ENCODE data around the gene BRD7.
A peak's percentile ranks its signal among the peaks of the same experiment; 100 is the strongest.

BRD7 gene

DNA sequence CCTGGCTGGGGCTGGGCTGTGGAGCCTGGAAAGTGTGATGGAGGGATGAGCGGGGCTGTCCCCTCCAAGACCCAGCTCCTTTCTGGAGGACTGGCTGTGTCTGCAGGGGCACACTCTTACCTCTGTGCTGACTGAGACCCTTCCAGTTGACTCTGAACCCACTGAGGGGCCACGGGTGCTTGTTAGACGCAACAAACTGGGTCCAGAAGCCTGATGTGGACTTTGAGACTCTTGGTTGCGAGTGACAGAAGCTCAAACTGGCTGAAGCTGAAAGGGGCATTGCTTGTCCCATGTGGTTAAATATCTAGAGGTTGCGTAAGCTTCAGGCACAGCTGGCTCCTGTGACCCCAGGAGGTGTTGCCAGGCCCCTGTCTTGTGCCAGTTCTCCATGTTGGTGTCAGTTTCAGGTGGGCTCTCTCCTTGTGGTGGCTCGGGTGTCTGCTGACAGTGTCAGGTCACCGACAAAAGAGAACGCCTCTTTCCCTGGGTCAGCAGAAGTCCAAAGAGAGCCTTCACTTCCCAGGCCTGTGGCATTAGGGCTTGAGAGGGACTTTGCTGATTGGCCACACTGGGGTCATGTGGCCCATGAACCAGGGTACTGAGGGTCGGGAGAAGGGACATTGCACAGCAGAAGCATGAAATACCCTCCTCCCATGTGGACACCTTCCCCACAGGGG lies 85.7 kb downstream of the BRD7 start:
- no peak for DNase-seq (ENCODE audit: low read depth)
- in situ Hi-C loops (cut with HindIII; ENCODE audit: low sequenced_read_pairs) = no loop called here
- H3K4me3 ChIP-seq (ENCODE audit: low read depth, low read length) = no peak overlapping the region
- TF ChIP-seq, protein P1, sequence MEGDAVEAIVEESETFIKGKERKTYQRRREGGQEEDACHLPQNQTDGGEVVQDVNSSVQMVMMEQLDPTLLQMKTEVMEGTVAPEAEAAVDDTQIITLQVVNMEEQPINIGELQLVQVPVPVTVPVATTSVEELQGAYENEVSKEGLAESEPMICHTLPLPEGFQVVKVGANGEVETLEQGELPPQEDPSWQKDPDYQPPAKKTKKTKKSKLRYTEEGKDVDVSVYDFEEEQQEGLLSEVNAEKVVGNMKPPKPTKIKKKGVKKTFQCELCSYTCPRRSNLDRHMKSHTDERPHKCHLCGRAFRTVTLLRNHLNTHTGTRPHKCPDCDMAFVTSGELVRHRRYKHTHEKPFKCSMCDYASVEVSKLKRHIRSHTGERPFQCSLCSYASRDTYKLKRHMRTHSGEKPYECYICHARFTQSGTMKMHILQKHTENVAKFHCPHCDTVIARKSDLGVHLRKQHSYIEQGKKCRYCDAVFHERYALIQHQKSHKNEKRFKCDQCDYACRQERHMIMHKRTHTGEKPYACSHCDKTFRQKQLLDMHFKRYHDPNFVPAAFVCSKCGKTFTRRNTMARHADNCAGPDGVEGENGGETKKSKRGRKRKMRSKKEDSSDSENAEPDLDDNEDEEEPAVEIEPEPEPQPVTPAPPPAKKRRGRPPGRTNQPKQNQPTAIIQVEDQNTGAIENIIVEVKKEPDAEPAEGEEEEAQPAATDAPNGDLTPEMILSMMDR (IDR thresholded peaks at IDR 0.05; ENCODE audit: low read depth, low read length, missing control alignments) = no peak

DNA sequence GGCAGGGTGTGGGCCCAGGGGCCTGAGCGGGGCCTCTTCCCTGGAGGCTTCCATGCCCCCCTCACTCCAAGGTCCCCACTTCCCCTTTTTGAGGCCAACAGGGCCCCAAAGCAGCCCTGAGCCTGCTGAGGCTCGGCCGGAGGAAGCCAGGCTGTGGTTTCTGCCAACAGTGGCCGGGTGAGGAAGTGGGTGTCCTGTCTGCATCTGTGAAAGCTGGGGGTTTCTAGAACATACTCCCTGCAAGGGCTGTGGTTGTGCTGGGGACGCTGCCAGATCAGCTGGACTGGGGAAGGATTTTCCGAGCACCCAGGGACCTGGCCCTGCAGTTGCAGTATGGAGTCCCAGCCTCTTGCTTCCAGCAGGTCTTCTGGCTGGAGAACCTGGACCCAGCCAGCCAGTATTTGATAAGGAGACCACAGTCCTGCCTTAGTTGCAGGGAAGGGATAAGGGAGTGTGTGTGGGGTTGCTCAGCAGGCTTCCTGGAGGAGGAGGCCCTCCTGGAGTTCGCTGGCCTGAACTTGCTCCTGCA lies 86.7 kb downstream of the BRD7 start:
- peak; percentile 40 for DNase-seq (ENCODE audit: low read depth)
- TF ChIP-seq, protein P1 (IDR thresholded peaks at IDR 0.05; ENCODE audit: low read depth, low read length, missing control alignments) = no peak
- in situ Hi-C loops (cut with HindIII; ENCODE audit: low sequenced_read_pairs) = no loop called here
- no peak overlapping the region for H3K4me3 ChIP-seq (ENCODE audit: low read depth, low read length)

DNA sequence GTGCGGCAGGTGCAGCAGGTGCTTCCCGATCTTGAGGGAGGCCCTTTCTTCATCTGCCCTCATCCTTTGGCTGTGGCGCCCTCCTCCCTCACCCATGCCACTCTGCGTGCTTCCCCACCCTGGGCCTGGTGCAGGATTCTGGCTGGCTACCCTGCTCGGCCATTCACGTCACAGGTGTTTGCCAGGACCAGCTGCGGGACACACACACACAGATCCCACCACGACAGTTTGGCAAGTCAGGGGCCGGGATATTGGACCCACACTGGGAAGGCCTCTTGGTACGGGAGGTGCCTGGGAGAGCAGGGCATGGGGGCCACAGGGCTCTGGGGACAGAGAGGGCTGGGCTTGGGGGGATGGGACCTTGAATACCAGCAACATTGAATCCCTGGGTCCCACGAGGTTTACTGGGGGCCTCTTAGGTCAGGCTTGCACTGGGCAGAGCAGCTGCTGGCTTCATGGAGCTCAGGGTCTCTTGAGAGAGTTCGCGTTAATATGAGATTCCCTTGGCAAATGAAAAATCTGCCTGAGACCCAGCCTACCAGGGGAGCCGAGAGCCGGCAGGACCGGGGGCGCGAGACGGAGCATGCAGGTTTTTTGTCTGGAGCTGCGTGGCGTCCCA lies 87.3 kb downstream of the BRD7 start:
- in situ Hi-C loops (cut with HindIII; ENCODE audit: low sequenced_read_pairs) = no loop called here
- TF ChIP-seq, protein P1 (IDR thresholded peaks at IDR 0.05; ENCODE audit: low read depth, low read length, missing control alignments) = no peak
- H3K4me3 ChIP-seq (ENCODE audit: low read depth, low read length) = no peak overlapping the region
- DNase-seq (ENCODE audit: low read depth) = no peak

DNA sequence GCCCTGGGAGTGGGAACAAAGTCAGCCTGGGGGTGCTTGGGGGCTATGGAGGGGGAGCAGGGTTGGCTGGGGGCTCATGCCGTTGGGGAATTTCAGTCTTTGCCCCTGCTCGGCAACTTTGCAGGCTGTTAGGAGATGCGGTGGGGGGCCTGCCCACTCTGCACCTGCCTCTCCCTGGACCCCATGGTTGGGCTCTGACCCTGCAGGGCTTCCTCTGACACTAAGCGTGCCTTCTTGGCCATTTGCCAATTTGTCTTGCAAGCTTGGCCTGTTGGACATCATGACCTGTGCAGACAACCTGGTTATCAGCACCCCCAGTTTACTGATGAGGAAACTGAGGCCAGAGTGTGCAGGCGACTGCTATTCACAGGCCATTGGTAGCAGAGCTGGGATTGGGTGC lies 87.9 kb downstream of the BRD7 start:
- H3K4me3 ChIP-seq (ENCODE audit: low read depth, low read length) = no peak overlapping the region
- TF ChIP-seq, protein P1 (IDR thresholded peaks at IDR 0.05; ENCODE audit: low read depth, low read length, missing control alignments) = no peak
- DNase-seq (ENCODE audit: low read depth) = no peak
- in situ Hi-C loops (cut with HindIII; ENCODE audit: low sequenced_read_pairs) = no loop called here

DNA sequence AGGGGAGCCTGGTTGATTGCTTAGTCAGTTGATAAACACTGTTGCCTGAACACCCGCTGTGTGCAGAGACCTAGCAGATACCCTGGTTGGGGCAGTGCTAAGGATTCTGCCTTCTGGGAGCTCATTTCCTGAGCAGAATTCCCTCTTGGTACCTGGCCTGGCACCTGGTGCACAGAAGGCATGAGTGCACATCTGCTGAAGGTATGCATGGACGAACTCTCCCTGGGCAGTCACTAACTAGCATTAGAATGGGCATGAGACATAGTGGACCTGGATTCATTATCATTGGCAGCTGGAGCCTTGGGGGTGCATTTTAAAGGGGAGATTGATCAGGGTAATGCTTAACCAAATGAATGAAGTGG lies 89.3 kb downstream of the BRD7 start:
- no peak for DNase-seq (ENCODE audit: low read depth)
- TF ChIP-seq, protein P1 (IDR thresholded peaks at IDR 0.05; ENCODE audit: low read depth, low read length, missing control alignments) = no peak
- in situ Hi-C loops (cut with HindIII; ENCODE audit: low sequenced_read_pairs) = no loop called here
- H3K4me3 ChIP-seq (ENCODE audit: low read depth, low read length) = no peak overlapping the region

DNA sequence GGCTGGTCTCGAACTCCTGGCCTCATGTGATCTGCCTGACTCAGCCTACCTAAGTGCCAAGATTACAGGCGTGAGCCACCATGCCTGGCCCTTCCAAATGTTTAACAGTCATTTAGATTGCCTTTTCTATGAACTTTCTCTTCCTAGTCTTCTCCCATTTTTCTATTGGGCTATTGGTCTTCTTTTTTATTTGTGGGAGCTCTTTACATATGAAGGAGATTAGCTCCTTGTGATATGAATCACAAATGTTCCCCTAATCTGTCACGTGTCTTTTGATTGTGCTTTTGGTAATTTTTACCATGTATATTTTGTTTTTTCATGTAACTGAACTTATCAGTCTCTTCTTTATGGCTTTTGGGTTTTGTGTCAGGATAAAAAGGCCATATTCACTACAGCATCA lies 90.5 kb downstream of the BRD7 start:
- no peak for DNase-seq (ENCODE audit: low read depth)
- in situ Hi-C loops (cut with HindIII; ENCODE audit: low sequenced_read_pairs) = no loop called here
- TF ChIP-seq, protein P1 (IDR thresholded peaks at IDR 0.05; ENCODE audit: low read depth, low read length, missing control alignments) = no peak
- no peak overlapping the region for H3K4me3 ChIP-seq (ENCODE audit: low read depth, low read length)

All from astrocyte of the cerebellum (primary cell).